Dendritic cell treated with granulocyte-macrophage colony-stimulating factor and Interleukin-4, amounts not matched to agents 40 ng/mL and 50 ng/mL, for 4 days (primary cell): Measurements from ENCODE around the gene COPS7B.

Experiments
- H3K27ac Mint-ChIP-seq: one replicate; pipeline ENCODE4 v1.8.0; 2022; ENCODE audit warnings: mild to moderate bottlenecking, mixed read lengths
- H3K27me3 Mint-ChIP-seq: one replicate; pipeline ENCODE4 v1.8.0; 2022; ENCODE audit warnings: mild to moderate bottlenecking, mixed read lengths
- H3K36me3 Mint-ChIP-seq: one replicate; pipeline ENCODE4 v1.8.0; 2022; ENCODE audit warnings: low read depth, mixed read lengths
- H3K4me1 Mint-ChIP-seq: one replicate; pipeline ENCODE4 v1.8.0; 2022; ENCODE audit warnings: low read depth, mixed read lengths
- H3K4me3 Mint-ChIP-seq: one replicate; pipeline ENCODE4 v1.8.0; 2022; ENCODE audit warnings: mild to moderate bottlenecking, moderate library complexity, mixed read lengths
- H3K9me3 Mint-ChIP-seq: one replicate; pipeline ENCODE4 v1.8.0; 2022; ENCODE audit warnings: mixed read lengths
- intact Hi-C: fragments of 100-400 bp; cut with micrococcal nuclease; formaldehyde crosslinking; loops from one replicate; pipeline ENCODE4 v1.15.0; 2022

Gene COPS7B

GRCh38 chr2:231769170-231770136 lies 16.8 kb upstream of the COPS7B start:
- Mint-ChIP-seq H3K4me1 (peaks cover 33% of the 10 kb centered on the region), H3K27me3 (no peaks in the 10 kb centered on the region), H3K9me3 (no peaks in the 10 kb centered on the region), H3K36me3 (peaks cover 11% of the 10 kb centered on the region), H3K27ac (peak overlapping the region; percentile 74), H3K4me3 (no peak overlapping the region)
- intact Hi-C loops, result no loop called here

- Mint-ChIP-seq H3K36me3 (peaks cover 38% of the 10 kb centered on the region), H3K9me3 (no peaks in the 10 kb centered on the region), H3K4me3 (peak overlapping the region; percentile 100), H3K4me1 (peaks cover 47% of the 10 kb centered on the region), H3K27me3 (no peaks in the 10 kb centered on the region), H3K27ac (peak overlapping the region; percentile 99)
- intact Hi-C loops, result loop anchor here (2.0 to 5.0 kb wide), 3 partner anchors 60 to 770 kb away; partner anchors contain the start of genes EIF4E2 and TIGD1
Measured at GRCh38 chr2:231780123-231780908, 5.9 kb upstream of the COPS7B start.

GRCh38 chr2:231780909-231781797 lies 5.1 kb upstream of the COPS7B start, which contains the start of gene PDE6D:
TSS of gene PDE6D (minus strand) at chr2:231781282. CDS start at chr2:231781114, 168 bp downstream.
- Mint-ChIP-seq H3K27ac (peak within 1 kb of the TSS; percentile 99), H3K36me3 (peaks cover 44% of the 10 kb centered on the region), H3K4me3 (peak within 1 kb of the TSS; percentile 100), H3K4me1 (peaks cover 55% of the 10 kb centered on the region), H3K27me3 (no peaks in the 10 kb centered on the region), H3K9me3 (no peaks in the 10 kb centered on the region)
- intact Hi-C loops, result loop anchor here (2.0 to 5.0 kb wide), 3 partner anchors 60 to 770 kb away; partner anchors contain the start of genes EIF4E2 and TIGD1

- peak overlapping the region; percentile 99 for H3K27ac Mint-ChIP-seq
- peaks cover 61% of the 10 kb centered on the region for H3K4me1 Mint-ChIP-seq
- intact Hi-C loops, result loop anchor here (2.0 to 5.0 kb wide), 3 partner anchors 61 to 769 kb away; partner anchors contain the start of genes EIF4E2 and TIGD1
- H3K36me3 Mint-ChIP-seq, result peaks cover 53% of the 10 kb centered on the region
- peak overlapping the region; percentile 100 for H3K4me3 Mint-ChIP-seq
- no peaks in the 10 kb centered on the region for H3K9me3 Mint-ChIP-seq
- no peaks in the 10 kb centered on the region for H3K27me3 Mint-ChIP-seq
Measured at GRCh38 chr2:231781798-231782726, 4.2 kb upstream of the COPS7B start.

GRCh38 chr2:231785413-231785812 lies 832 bp upstream of the COPS7B start:
- H3K36me3 Mint-ChIP-seq, result peaks cover 68% of the 10 kb centered on the region
- no peaks in the 10 kb centered on the region for H3K27me3 Mint-ChIP-seq
- peak overlapping the region; percentile 71 for H3K27ac Mint-ChIP-seq
- H3K4me3 Mint-ChIP-seq, result peak overlapping the region; percentile 76
- intact Hi-C loops, result no loop called here
- no peaks in the 10 kb centered on the region for H3K9me3 Mint-ChIP-seq
- H3K4me1 Mint-ChIP-seq, result peaks cover 62% of the 10 kb centered on the region

GRCh38 chr2:231785822-231786176 lies 446 bp upstream of the COPS7B start:
- no peaks in the 10 kb centered on the region for H3K9me3 Mint-ChIP-seq

GRCh38 chr2:231786917-231787292 lies 660 bp downstream of the COPS7B start:
- Mint-ChIP-seq H3K9me3 (no peaks in the 10 kb centered on the region), H3K4me1 (peaks cover 62% of the 10 kb centered on the region), H3K4me3 (peak overlapping the region; percentile 76), H3K36me3 (peaks cover 68% of the 10 kb centered on the region), H3K27me3 (no peaks in the 10 kb centered on the region), H3K27ac (peak overlapping the region; percentile 71)
- intact Hi-C loops, result no loop called here

More at GRCh38 chr2:231785822-231786176, 446 bp upstream of the COPS7B start:
- intact Hi-C loops, result no loop called here
- Mint-ChIP-seq H3K4me3 (peak overlapping the region; percentile 76), H3K36me3 (peaks cover 68% of the 10 kb centered on the region), H3K27ac (peak overlapping the region; percentile 71), H3K27me3 (no peaks in the 10 kb centered on the region), H3K4me1 (peaks cover 62% of the 10 kb centered on the region)

- Mint-ChIP-seq H3K36me3 (peaks cover 93% of the 10 kb centered on the region), H3K27ac (no peak overlapping the region), H3K4me1 (peaks cover 25% of the 10 kb centered on the region), H3K27me3 (no peaks in the 10 kb centered on the region), H3K9me3 (no peaks in the 10 kb centered on the region), H3K4me3 (no peak overlapping the region)
- intact Hi-C loops, result no loop called here
Measured at GRCh38 chr2:231791107-231791506, 4.9 kb downstream of the COPS7B start.

- Mint-ChIP-seq H3K4me3 (no peak overlapping the region), H3K9me3 (no peaks in the 10 kb centered on the region), H3K4me1 (peaks cover 8% of the 10 kb centered on the region), H3K27me3 (no peaks in the 10 kb centered on the region), H3K36me3 (peaks cover 100% of the 10 kb centered on the region), H3K27ac (no peak overlapping the region)
- intact Hi-C loops, result no loop called here
Measured at GRCh38 chr2:231794383-231794782, 8.1 kb downstream of the COPS7B start.

- intact Hi-C loops, result no loop called here
- Mint-ChIP-seq H3K9me3 (no peaks in the 10 kb centered on the region), H3K4me1 (peaks cover 5% of the 10 kb centered on the region), H3K4me3 (no peak overlapping the region), H3K27ac (no peak overlapping the region), H3K36me3 (peaks cover 96% of the 10 kb centered on the region), H3K27me3 (no peaks in the 10 kb centered on the region)
Measured at GRCh38 chr2:231795525-231796327, 9.5 kb downstream of the COPS7B start.

- H3K27me3 Mint-ChIP-seq, result no peaks in the 10 kb centered on the region
- no peaks in the 10 kb centered on the region for H3K4me1 Mint-ChIP-seq
- intact Hi-C loops, result no loop called here
- no peaks in the 10 kb centered on the region for H3K9me3 Mint-ChIP-seq
- no peak overlapping the region for H3K27ac Mint-ChIP-seq
- H3K4me3 Mint-ChIP-seq, result no peak overlapping the region
- peaks cover 86% of the 10 kb centered on the region for H3K36me3 Mint-ChIP-seq
Measured at GRCh38 chr2:231800493-231801091, 14.3 kb downstream of the COPS7B start.
